Keratinocyte (primary cell): Measurements from ENCODE around the gene TIPIN.

Experiments used
- EZH2 ChIP-seq: IDR thresholded peaks from one replicate; pipeline ENCODE4 v1.6.1; 2012; ENCODE audit warnings: inconsistent platforms, mild to moderate bottlenecking, low read length, moderate library complexity
- TF ChIP-seq, protein P1 (sequence below), 3 experiments: IDR thresholded peaks in 1 of 3; conservative IDR thresholded peaks in 1 of 3; optimal IDR thresholded peaks in 1 of 3; 2 replicates in 2 of 3; 3 replicates in 1 of 3; pipeline versions ENCODE3 to v1.5.1; 2011; ENCODE audit warnings: low read length in 3 of 3, mild to moderate bottlenecking in 3 of 3, moderate library complexity in 2 of 3, control low read depth in 1 of 3, inconsistent platforms in 1 of 3; ENCODE audit not compliant: insufficient read depth in 2 of 3; ENCODE audit errors: extremely low read depth in 1 of 3

DNA sequence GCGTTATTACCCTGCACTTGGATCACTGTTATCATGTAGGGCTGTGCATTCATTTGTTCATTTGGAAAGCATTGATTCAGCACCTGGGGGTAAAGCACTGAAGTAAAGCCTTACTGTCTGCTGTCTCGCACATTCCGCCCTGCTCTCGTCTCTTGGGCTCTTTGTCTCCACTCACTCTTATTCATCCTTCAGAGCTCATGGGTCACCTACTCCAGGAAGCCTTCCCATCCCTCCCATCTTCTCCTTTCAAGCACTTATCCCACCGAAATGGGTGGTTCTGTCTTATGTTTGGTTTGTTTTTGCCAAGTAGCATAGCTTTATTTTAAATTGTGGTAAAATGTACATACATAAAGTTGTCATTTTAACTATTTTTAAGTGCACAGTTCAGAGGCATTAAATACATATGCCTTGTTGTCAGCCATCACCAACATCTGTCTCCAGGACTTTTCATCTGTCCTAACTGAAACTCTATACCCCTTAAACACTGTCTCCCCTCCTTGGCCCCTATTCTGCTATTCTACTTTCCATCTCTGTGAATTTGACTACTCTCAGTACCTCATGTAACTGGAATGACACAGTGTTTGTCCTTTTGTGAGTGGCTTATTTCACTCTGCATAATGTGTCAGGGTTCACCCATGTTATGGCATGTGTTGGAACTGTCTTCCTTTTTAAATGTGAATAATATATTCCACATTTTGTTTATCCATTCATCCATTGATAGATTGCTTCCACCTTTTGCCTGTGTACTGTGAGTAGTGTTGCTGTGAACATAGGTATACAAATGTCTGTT, 53.8 kb downstream of the TIPIN start:
- no peak for TF ChIP-seq EZH2
- TF ChIP-seq, protein P1, sequence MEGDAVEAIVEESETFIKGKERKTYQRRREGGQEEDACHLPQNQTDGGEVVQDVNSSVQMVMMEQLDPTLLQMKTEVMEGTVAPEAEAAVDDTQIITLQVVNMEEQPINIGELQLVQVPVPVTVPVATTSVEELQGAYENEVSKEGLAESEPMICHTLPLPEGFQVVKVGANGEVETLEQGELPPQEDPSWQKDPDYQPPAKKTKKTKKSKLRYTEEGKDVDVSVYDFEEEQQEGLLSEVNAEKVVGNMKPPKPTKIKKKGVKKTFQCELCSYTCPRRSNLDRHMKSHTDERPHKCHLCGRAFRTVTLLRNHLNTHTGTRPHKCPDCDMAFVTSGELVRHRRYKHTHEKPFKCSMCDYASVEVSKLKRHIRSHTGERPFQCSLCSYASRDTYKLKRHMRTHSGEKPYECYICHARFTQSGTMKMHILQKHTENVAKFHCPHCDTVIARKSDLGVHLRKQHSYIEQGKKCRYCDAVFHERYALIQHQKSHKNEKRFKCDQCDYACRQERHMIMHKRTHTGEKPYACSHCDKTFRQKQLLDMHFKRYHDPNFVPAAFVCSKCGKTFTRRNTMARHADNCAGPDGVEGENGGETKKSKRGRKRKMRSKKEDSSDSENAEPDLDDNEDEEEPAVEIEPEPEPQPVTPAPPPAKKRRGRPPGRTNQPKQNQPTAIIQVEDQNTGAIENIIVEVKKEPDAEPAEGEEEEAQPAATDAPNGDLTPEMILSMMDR (optimal IDR thresholded peaks at IDR 0.05 in 1 of 3, IDR thresholded peaks at IDR 0.05 in 1 of 3, conservative IDR thresholded peaks at IDR 0.05 in 1 of 3; ENCODE audit: extremely low read depth in 1 of 3, insufficient read depth in 2 of 3, low read length in 3 of 3) = no peak
